RWPE2 (cell line): Measurements from ENCODE around the gene CFAP99.
A peak's percentile ranks its signal among the peaks of the same experiment; 100 is the strongest.
"Not testable (repeated sequence)": the region's sequence is repeated elsewhere in the genome, so short reads cannot be mapped to it uniquely, and the experiment has no call there.

Experiments
- ATAC-seq: fragments of 200-7000 bp; cut with Tn5 transposase; 3 replicates; pipeline ENCODE4 v1.9.1; 2021; ENCODE audit warnings: low read depth
- DNase-seq: peaks from one replicate; pipeline ENCODE4 v3.0.0-alpha.2; 2020; ENCODE audit warnings: low spot score
- H3K27ac ChIP-seq: fragments of 450-650 bp; 2 replicates; pipeline ENCODE4 v1.5.1; 2017; ENCODE audit warnings: mild to moderate bottlenecking; ENCODE audit not compliant: poor library complexity, severe bottlenecking
- H3K27me3 ChIP-seq: fragments of 250-450 bp; sonication (Bioruptor Pico); 2 replicates; pipeline ENCODE4 v1.5.1; 2021; ENCODE audit warnings: mild to moderate bottlenecking, moderate library complexity; ENCODE audit not compliant: insufficient read depth, poor library complexity, severe bottlenecking
- H3K36me3 ChIP-seq: fragments of 250-450 bp; sonication (Bioruptor Pico); 2 replicates; pipeline ENCODE4 v1.5.1; 2020; ENCODE audit warnings: low read depth, mild to moderate bottlenecking, moderate library complexity
- H3K4me1 ChIP-seq: fragments of 250-450 bp; sonication (Bioruptor Pico); 2 replicates; pipeline ENCODE4 v1.5.1; 2021; ENCODE audit warnings: mild to moderate bottlenecking, moderate library complexity; ENCODE audit not compliant: insufficient read depth, poor library complexity, severe bottlenecking
- H3K4me3 ChIP-seq: fragments of 250-450 bp; sonication (Bioruptor Pico); 2 replicates; pipeline ENCODE4 v1.5.1; 2021; ENCODE audit warnings: mild to moderate bottlenecking, moderate library complexity; ENCODE audit not compliant: severe bottlenecking
- H3K9me3 ChIP-seq: fragments of 250-450 bp; sonication (Bioruptor Pico); 2 replicates; pipeline ENCODE4 v1.5.1; 2021; ENCODE audit warnings: mild to moderate bottlenecking, moderate library complexity; ENCODE audit not compliant: severe bottlenecking
- CTCF ChIP-seq: fragments of 450-650 bp; IDR thresholded peaks from one replicate; pipeline ENCODE4 v1.5.1; 2017; ENCODE audit warnings: mild to moderate bottlenecking, moderate library complexity; ENCODE audit not compliant: poor library complexity, severe bottlenecking

The CFAP99 gene

GRCh38 chr4:2462218-2462991 lies 43.6 kb downstream of the CFAP99 start:
- TF ChIP-seq CTCF, result peak; percentile 74
- peak; percentile 90 for ATAC-seq
- DNase-seq, result no peak
- Histone ChIP-seq H3K4me1 (no peaks in the 10 kb centered on the region), H3K4me3 (peak overlapping the region; percentile 40), H3K27me3 (no peaks in the 10 kb centered on the region), H3K36me3 (no peaks in the 10 kb centered on the region), H3K27ac (no peak overlapping the region), H3K9me3 (no peaks in the 10 kb centered on the region)

GRCh38 chr4:2462992-2463762 lies 44.4 kb downstream of the CFAP99 start:
- no peaks in the 10 kb centered on the region for H3K36me3 ChIP-seq
- TF ChIP-seq CTCF, result peak; percentile 50
- no peak for ATAC-seq
- DNase-seq, result no peak
- peaks cover 3% of the 10 kb centered on the region for H3K4me1 ChIP-seq
- H3K27me3 ChIP-seq, result no peaks in the 10 kb centered on the region
- H3K9me3 ChIP-seq, result no peaks in the 10 kb centered on the region
- peak overlapping the region; percentile 40 for H3K4me3 ChIP-seq
- no peak overlapping the region for H3K27ac ChIP-seq

GRCh38 chr4:2465032-2465431 lies 46.3 kb downstream of the CFAP99 start:
- no peak for TF ChIP-seq CTCF
- ATAC-seq, result no peak

GRCh38 chr4:2465544-2465943 lies 46.8 kb downstream of the CFAP99 start:
- not testable (repeated sequence) for H3K27ac ChIP-seq, H3K36me3 ChIP-seq, H3K9me3 ChIP-seq, H3K4me3 ChIP-seq, ATAC-seq, DNase-seq, H3K27me3 ChIP-seq, H3K4me1 ChIP-seq

More at GRCh38 chr4:2465032-2465431, 46.3 kb downstream of the CFAP99 start:
- H3K9me3 ChIP-seq, result no peaks in the 10 kb centered on the region
- H3K27me3 ChIP-seq, result no peaks in the 10 kb centered on the region
- H3K27ac ChIP-seq, result no peak overlapping the region
- peaks cover 3% of the 10 kb centered on the region for H3K4me1 ChIP-seq
- H3K36me3 ChIP-seq, result 0 out of 2 replicates have a peak, but pooled peaks cover 2% of the 10 kb centered on the region
- no peak for DNase-seq
- no peak overlapping the region for H3K4me3 ChIP-seq

GRCh38 chr4:2468456-2469191 lies 49.9 kb downstream of the CFAP99 start, which contains the start of gene RNF4:
TSS of gene RNF4 (plus strand) at chr4:2469106. CDS start at chr4:2490494, 21,388 bp downstream.
- H3K27ac ChIP-seq, result peak within 1 kb of the TSS; percentile 79

More at GRCh38 chr4:2468456-2469191, 49.9 kb downstream of the CFAP99 start, which contains the start of gene RNF4:
- peak within 1 kb of the TSS; percentile 66 for H3K4me3 ChIP-seq
- H3K36me3 ChIP-seq, result peaks cover 34% of the 10 kb centered on the region
- no peaks in the 10 kb centered on the region for H3K9me3 ChIP-seq
- TF ChIP-seq CTCF, result no peak
- H3K4me1 ChIP-seq, result peaks cover 3% of the 10 kb centered on the region
- peak; percentile 84 for ATAC-seq
- peak; percentile 94 for DNase-seq
- no peaks in the 10 kb centered on the region for H3K27me3 ChIP-seq
